Liver (tissue), 3 donors: ENCODE data around the gene GXYLT1.

Experiments used
- CTCF ChIP-seq: fragments of 150-350 bp; IDR thresholded peaks from 2 replicates; pipeline ENCODE4 v1.5.1; 2017; ENCODE audit warnings: improper control_type of control experiment, low read depth, low read length; ENCODE audit not compliant: missing input control
- EGR1 ChIP-seq, 2 donors: IDR thresholded peaks; 2 replicates each; pipeline ENCODE4 v1.6.1; 2016 to 2018; ENCODE audit warnings: antibody characterized with exemption in 2 of 2, low read depth in 2 of 2
- GABPA ChIP-seq, 2 donors: IDR thresholded peaks in 1 of 2; conservative IDR thresholded peaks in 1 of 2; 2 replicates each; pipeline ENCODE4 v1.6.1; 2016; ENCODE audit warnings: antibody characterized with exemption in 2 of 2, mild to moderate bottlenecking in 1 of 2, moderate library complexity in 1 of 2
- JUND ChIP-seq, 2 donors: IDR thresholded peaks; 2 replicates each; pipeline ENCODE4 v1.6.1; 2016; ENCODE audit warnings: antibody characterized with exemption in 2 of 2
- NR2F2 ChIP-seq: IDR thresholded peaks from 2 replicates; pipeline ENCODE4 v1.6.1; 2016; ENCODE audit warnings: antibody characterized with exemption
- RAD21 ChIP-seq, 2 donors: IDR thresholded peaks; 2 replicates each; pipeline ENCODE4 v1.6.1; 2016; ENCODE audit warnings: antibody characterized with exemption in 2 of 2, mild to moderate bottlenecking in 2 of 2
- RXRA ChIP-seq, 2 donors: IDR thresholded peaks; 2 replicates each; pipeline ENCODE4 v1.6.1; 2017 to 2018; ENCODE audit warnings: antibody characterized with exemption in 2 of 2, mild to moderate bottlenecking in 1 of 2
- SP1 ChIP-seq: IDR thresholded peaks from 2 replicates; pipeline ENCODE4 v1.6.1; 2018; ENCODE audit warnings: antibody characterized with exemption, mild to moderate bottlenecking
- YY1 ChIP-seq: IDR thresholded peaks from 2 replicates; pipeline ENCODE4 v1.6.1; 2016; ENCODE audit warnings: antibody characterized with exemption, mild to moderate bottlenecking
- ZBTB33 ChIP-seq: IDR thresholded peaks from 2 replicates; pipeline ENCODE4 v1.6.1; 2016; ENCODE audit warnings: antibody characterized with exemption
- TF ChIP-seq, protein P1 (sequence below): IDR thresholded peaks from 2 replicates; pipeline ENCODE4 v1.6.1; 2016; ENCODE audit warnings: antibody characterized with exemption
- donor health status: healthy.
- donor health status: healthy.

GRCh38 chr12:42145552-42146215 lies 1.0 kb upstream of the GXYLT1 start:
- no peak for TF ChIP-seq ZBTB33
- TF ChIP-seq CTCF = no peak
- no peak for TF ChIP-seq RXRA (IDR thresholded peaks at IDR 0.05)
- no peak for TF ChIP-seq EGR1 (IDR thresholded peaks at IDR 0.05; ENCODE audit: low read depth in 2 of 2)
- TF ChIP-seq GABPA (IDR thresholded peaks at IDR 0.05 in 1 of 2, conservative IDR thresholded peaks at IDR 0.05 in 1 of 2) = no peak
- TF ChIP-seq JUND (IDR thresholded peaks at IDR 0.05) = no peak
- TF ChIP-seq, protein P1, sequence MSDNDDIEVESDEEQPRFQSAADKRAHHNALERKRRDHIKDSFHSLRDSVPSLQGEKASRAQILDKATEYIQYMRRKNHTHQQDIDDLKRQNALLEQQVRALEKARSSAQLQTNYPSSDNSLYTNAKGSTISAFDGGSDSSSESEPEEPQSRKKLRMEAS = no peak
- no peak for TF ChIP-seq SP1
- no peak for TF ChIP-seq NR2F2
- no peak for TF ChIP-seq YY1
- TF ChIP-seq RAD21 (IDR thresholded peaks at IDR 0.05) = no peak
